Forelimb muscle (tissue), 1 donor: ENCODE results near the gene RNF13. TPM values are rescaled to one million over a fixed set of nuclear protein-coding genes. Genes with fewer than 3 reads are reported as not detected.

Source experiments
- DNase-seq: peaks from one replicate; pipeline ENCODE4 v3.0.0-alpha.2; 2013; ENCODE audit warnings: low read depth
- polyA plus RNA-seq: library from polyadenylated mRNA; unstranded; fragments of 120-200 nt; gene quantifications from one replicate; pipeline ENCODE4 v1.2.1, GENCODE V29; 2013; ENCODE audit not compliant: insufficient read length

The RNF13 gene
- polyA plus RNA-seq, 1 donor = 33.2 TPM

GRCh38 chr3:149990423-149990948, 177.5 kb downstream of the RNF13 start:
- no peak for DNase-seq

GRCh38 chr3:149992416-149993058, 179.5 kb downstream of the RNF13 start:
- DNase-seq = no peak

- no peak for DNase-seq
Measured at GRCh38 chr3:149998946-149999345, 185.9 kb downstream of the RNF13 start.

GRCh38 chr3:149999421-149999820, 186.4 kb downstream of the RNF13 start:
- no peak for DNase-seq

GRCh38 chr3:150000641-150001040, 187.6 kb downstream of the RNF13 start:
- DNase-seq = no peak

- no peak for DNase-seq
Measured at GRCh38 chr3:150005243-150006112, 192.5 kb downstream of the RNF13 start.

- DNase-seq = no peak
Measured at GRCh38 chr3:150006794-150007193, 193.8 kb downstream of the RNF13 start.

Other genes starting within 250 kb of the RNF13 start
- gene WWTR1, start 155.2 kb upstream of the RNF13 start, polyA plus RNA-seq = 71.8 TPM
- gene COMMD2, start 60.7 kb upstream of the RNF13 start, polyA plus RNA-seq = 30.9 TPM
- not detected for gene ANKUB1, start 20.7 kb upstream of the RNF13 start, polyA plus RNA-seq
- gene PFN2, start 157.7 kb downstream of the RNF13 start, polyA plus RNA-seq = 271 TPM